Adrenal gland (tissue), 12 donors: Measurements from ENCODE around the gene ITPRIP. TPM values are rescaled to one million over a fixed set of nuclear protein-coding genes. Genes with fewer than 3 reads are reported as not detected.

Source experiments
- DNase-seq, 7 donors: peaks; one replicate each; pipeline ENCODE4 v3.0.0-alpha.2; 2019 to 2020
- H3K27ac ChIP-seq, 5 donors: fragments of 200-600 bp; sonication (generic) in 4 of 5; 1 replicate in 3 of 5; 2 replicates in 2 of 5; pipeline versions ENCODE4 v1.5.1 to v1.8.0; 2016 to 2020; ENCODE audit warnings: mild to moderate bottlenecking in 1 of 5
- H3K27me3 ChIP-seq: fragments of 200-600 bp; 2 replicates; pipeline ENCODE4 v1.8.0; 2021
- H3K36me3 ChIP-seq, 2 donors: fragments of 200-600 bp; replicated peaks in 1 of 2; 1 replicate in 1 of 2; 2 replicates in 1 of 2; pipeline versions ENCODE4 v1.5.1 to v1.8.0; 2018 to 2022
- H3K4me1 ChIP-seq, 2 donors: fragments of 200-600 bp; replicated peaks in 1 of 2; 1 replicate in 1 of 2; 2 replicates in 1 of 2; pipeline versions ENCODE4 v1.5.1 to v1.8.0; 2018 to 2021
- H3K4me3 ChIP-seq, 4 donors: fragments of 200-600 bp; sonication (generic) in 3 of 4; one replicate each; pipeline ENCODE4 v1.5.1; 2016 to 2018
- H3K9me3 ChIP-seq, 3 donors: fragments of 200-600 bp; sonication (generic) in 1 of 3; replicated peaks in 1 of 3; 1 replicate in 2 of 3; 2 replicates in 1 of 3; pipeline versions ENCODE4 v1.5.1 to v1.8.0; 2016 to 2021
- CTCF ChIP-seq, 6 experiments: fragments of 450-650 bp in 4 of 6; fragments of 200-600 bp in 2 of 6; sonication (generic) in 1 of 6; IDR thresholded peaks; 1 replicate in 5 of 6; 2 replicates in 1 of 6; pipeline versions ENCODE4 v1.5.1 to v1.8.0; 2016 to 2021; ENCODE audit warnings: antibody characterized with exemption in 6 of 6, mild to moderate bottlenecking in 2 of 6, moderate library complexity in 1 of 6
- POLR2A ChIP-seq, 2 donors: fragments of 450-650 bp; IDR thresholded peaks; one replicate each; pipeline ENCODE4 v1.6.1; 2017; ENCODE audit warnings: antibody characterized with exemption in 2 of 2, mild to moderate bottlenecking in 2 of 2, moderate library complexity in 1 of 2
- WGBS, 4 donors: extraction: QIAGEN DNeasy Blood & Tissue Kit in 2 of 4; methylation state at CpG; one replicate each; pipeline versions ENCODE4 v1.1.5 to v1.1.7; 2013 to 2017; 5-methylcytosine and 5-hydroxymethylcytosine counted together
- intact Hi-C, 2 donors: fragments of 100-400 bp; cut with DNase I; formaldehyde crosslinking; loops; one replicate each; pipeline versions ENCODE4 v1.14.1 to v1.15.0; 2022 to 2023
- microRNA-seq, 3 donors: library from miRNA; unstranded; fragments of <30 nt; microRNA quantifications; one replicate each; pipeline ENCODE4, GENCODE V29; 2017 to 2020
- polyA plus RNA-seq, 3 donors: library from polyadenylated mRNA; stranded (reverse); fragments of 200-250 nt in 2 of 3; fragments of 350-450 nt in 1 of 3; fragmentation: Illumina TruSeq in 1 of 3; extraction: RNeasy Lipid Tissue Mini Kit (QIAGEN cat#74804) in 1 of 3; gene quantifications; one replicate each; pipeline ENCODE4 v1.2.3, GENCODE V29; 2013 to 2014
- small RNA-seq, 2 donors: library from RNA; depleted of rRNA; stranded (forward); fragments of <200 nt; gene quantifications; one replicate each; pipeline ENCODE3, GENCODE V24; 2016
- total RNA-seq, 9 donors: library from RNA; depleted of rRNA in 4 of 9; stranded (reverse); fragments of >200 nt in 4 of 9; fragments of 120-200 nt in 1 of 9; fragmentation: NEBNext Ultra II Directional in 1 of 9; extraction: Animal tissue kit (Norgen Biotek cat#: 25700) in 1 of 9; gene quantifications; one replicate each; pipeline versions ENCODE4 v1.1.0 to v1.2.4, GENCODE V29; 2013 to 2023
- donor health status: healthy with polysubstance abuse.
- donor health status: Bipolar disorder and iron deficiency.
- donor health status: DM: yes; HTN: yes; CAD: no.
- donor health status: DM: no; HTN: no; CAD: no.
- donor health status: DM: no; HTN: no; CAD: no.
- donor health status: DM: yes; HTN: yes; CAD: no.

The ITPRIP gene
- total and polyA plus RNA-seq, 12 donors, result 4.2 to 27.0 (median 19.1) TPM

DNA sequence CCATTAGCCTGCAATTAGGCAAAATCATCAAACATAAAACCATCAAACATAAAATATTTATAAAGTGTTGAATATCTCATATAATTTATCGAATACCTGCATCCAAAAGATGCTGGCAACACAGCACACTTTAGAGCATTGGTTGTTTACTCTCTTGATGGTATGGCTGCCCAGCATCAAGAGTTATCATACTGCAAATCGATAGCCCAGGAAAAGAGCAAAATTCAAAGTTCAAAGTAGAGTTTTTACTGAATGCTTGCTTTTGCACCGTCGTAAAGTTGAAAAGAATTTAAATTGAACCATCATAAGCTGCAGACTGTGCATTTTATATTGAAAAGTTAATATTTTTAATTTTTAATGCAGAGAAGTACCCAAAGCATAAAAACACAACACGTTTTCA is 73.5 kb downstream of the ITPRIP start:
- no peak for DNase-seq
- Histone ChIP-seq H3K9me3 (no peaks in the 10 kb centered on the region), H3K27me3 (no peaks in the 10 kb centered on the region), H3K27ac (no peak overlapping the region), H3K36me3 (peaks cover 0 to 76% of the 10 kb centered on the region in 2 donors), H3K4me3 (no peak overlapping the region), H3K4me1 (peaks cover 33 to 55% of the 10 kb centered on the region in 2 donors)
- WGBS, 4 donors, result 91 to 96% (median 94%) methylated on average over 5 of the region's 5 CpGs
- TF ChIP-seq POLR2A (IDR thresholded peaks at IDR 0.05), result no peak
- no peak for TF ChIP-seq CTCF (IDR thresholded peaks at IDR 0.05)
- intact Hi-C loops, result no loop called here

DNA sequence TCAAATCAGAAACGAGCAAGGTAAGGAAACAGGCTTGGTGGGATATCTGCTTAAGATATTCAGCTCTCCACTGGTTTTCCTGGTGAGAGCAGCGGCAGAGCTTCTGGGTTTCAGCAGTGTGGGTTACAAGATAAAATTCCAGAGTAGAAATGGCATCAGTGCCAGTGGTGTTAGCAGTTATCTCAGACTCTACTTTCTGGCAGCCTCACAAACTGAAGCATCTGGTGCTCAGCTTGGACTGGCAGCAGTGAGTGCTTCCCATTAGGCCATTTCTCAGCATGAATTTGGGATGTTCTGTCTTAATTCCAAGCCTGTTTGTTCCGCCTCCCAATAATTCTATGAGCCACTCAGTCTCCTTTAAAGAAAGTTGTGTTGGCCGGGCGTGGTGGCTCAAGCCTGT is 76.2 kb downstream of the ITPRIP start:
- Histone ChIP-seq H3K27ac (no peak overlapping the region), H3K4me3 (no peak overlapping the region), H3K27me3 (no peaks in the 10 kb centered on the region), H3K9me3 (no peaks in the 10 kb centered on the region), H3K4me1 (peaks cover 26 to 65% of the 10 kb centered on the region in 2 donors), H3K36me3 (peaks cover 0 to 92% of the 10 kb centered on the region in 2 donors)
- DNase-seq, result no peak
- TF ChIP-seq CTCF (IDR thresholded peaks at IDR 0.05) (no peak), POLR2A (IDR thresholded peaks at IDR 0.05) (no peak)
- WGBS, 4 donors, result 87 to 91% (median 88%) methylated on average over 5 of the region's 5 CpGs
- intact Hi-C loops, result no loop called here

- H3K27ac ChIP-seq, result peak overlapping the region in 2 of 5 donors; percentile 34 to 56
- no peaks in the 10 kb centered on the region for H3K27me3 ChIP-seq
- peaks cover 0 to 79% of the 10 kb centered on the region in 2 donors for H3K36me3 ChIP-seq
- no peaks in the 10 kb centered on the region for H3K9me3 ChIP-seq
- no peak for DNase-seq
- H3K4me3 ChIP-seq, result no peak overlapping the region
- TF ChIP-seq POLR2A (IDR thresholded peaks at IDR 0.05) (no peak), CTCF (IDR thresholded peaks at IDR 0.05) (no peak)
- 15 to 20% (median 16%) methylated on average over 3 of the region's 3 CpGs for WGBS, 4 donors
- H3K4me1 ChIP-seq, result peaks cover 39 to 75% of the 10 kb centered on the region in 2 donors
- intact Hi-C loops, result no loop called here
Measured at GRCh38 chr10:104260775-104261115, 77.5 kb downstream of the ITPRIP start.

- no peak overlapping the region for H3K4me3 ChIP-seq
- no peak for DNase-seq
- TF ChIP-seq CTCF (IDR thresholded peaks at IDR 0.05) (no peak), POLR2A (IDR thresholded peaks at IDR 0.05) (no peak)
- H3K9me3 ChIP-seq, result no peaks in the 10 kb centered on the region
- peaks cover 35 to 70% of the 10 kb centered on the region in 2 donors for H3K4me1 ChIP-seq
- peak overlapping the region in 3 of 5 donors; percentile 12 to 56 (median 34) for H3K27ac ChIP-seq
- intact Hi-C loops, result no loop called here
- H3K27me3 ChIP-seq, result no peaks in the 10 kb centered on the region
- WGBS, 4 donors, result 65 to 84% (median 74%) methylated on average over 6 of the region's 6 CpGs
- peaks cover 0 to 74% of the 10 kb centered on the region in 2 donors for H3K36me3 ChIP-seq
Measured at GRCh38 chr10:104259999-104260774, 78.1 kb downstream of the ITPRIP start.

Small RNAs within 50 kb of the gene (microRNA-seq; reads per million reads assigned to microRNA genes)
- gene MIR4482, result 0 to 0.45 (median 0.28) reads per million in 3 donors

Small RNAs within 50 kb of the gene (small RNA-seq; reads per million reads assigned to genes)
- 0 to 0.33 reads per million in 2 donors for gene MIR4482

Other genes starting within 250 kb of the ITPRIP start
- 10 to 100 TPM in 1 of 9 donors, 1 to 10 TPM in 8; 3.1 to 12.2 (median 5.6) TPM for gene SFR1, start 216.3 kb downstream of the ITPRIP start, total RNA-seq
- gene SFR1, start 216.3 kb downstream of the ITPRIP start, polyA plus RNA-seq, result 1 to 10 TPM; 5.8 to 9.6 (median 6.8) TPM
- gene CFAP43, start 106.1 kb downstream of the ITPRIP start, total RNA-seq, result 1 to 10 TPM in 6 of 9 donors, under 1 TPM in 3; 0.28 to 2.3 (median 1.2) TPM
- gene CFAP43, start 106.1 kb downstream of the ITPRIP start, polyA plus RNA-seq, result 1 to 10 TPM in 2 of 3 donors, under 1 TPM in 1; 0.70 to 4.2 (median 2.3) TPM
- 100 to 1,000 TPM; 108 to 262 (median 157) TPM for gene GSTO1, start 83.6 kb downstream of the ITPRIP start, total RNA-seq
- 100 to 1,000 TPM; 130 to 203 (median 192) TPM for gene GSTO1, start 83.6 kb downstream of the ITPRIP start, polyA plus RNA-seq
- gene GSTO2, start 69.3 kb downstream of the ITPRIP start, total RNA-seq, result 10 to 100 TPM in 1 of 9 donors, 1 to 10 TPM in 8; 3.7 to 15.3 (median 6.8) TPM
- 10 to 100 TPM in 1 of 3 donors, 1 to 10 TPM in 2; 6.5 to 13.6 (median 7.9) TPM for gene GSTO2, start 69.3 kb downstream of the ITPRIP start, polyA plus RNA-seq
- gene CFAP58, start 15.4 kb upstream of the ITPRIP start, total RNA-seq, result 1 to 10 TPM in 2 of 9 donors, under 1 TPM in 7; 0.11 to 2.9 (median 0.83) TPM
- 1 to 10 TPM in 2 of 3 donors, under 1 TPM in 1; 0.42 to 1.3 (median 1.1) TPM for gene CFAP58, start 15.4 kb upstream of the ITPRIP start, polyA plus RNA-seq